ENCODE results near the gene RABEP2.

Gene RABEP2

GRCh38 chr16:28859326-28859725 is 65.7 kb downstream of the RABEP2 start:
- Histone ChIP-seq H3K4me1 (ENCODE audit: insufficient read depth, low read length, poor library complexity, severe bottlenecking) (peaks cover 1% of the 10 kb centered on the region), H3F3A (ENCODE audit: low read depth) (no peaks in the 10 kb centered on the region), H3K9ac (ENCODE audit: low read depth, low read length, poor library complexity, severe bottlenecking) (no peak overlapping the region), H2AFZ (ENCODE audit: low read length) (no peak overlapping the region), H4K20me1 (ENCODE audit: insufficient read depth, low read length, poor library complexity, severe bottlenecking) (peaks cover 6% of the 10 kb centered on the region), H3K4me3 (ENCODE audit: low read length, poor library complexity, severe bottlenecking) (no peak overlapping the region), H3K9me2 (replicated peaks; ENCODE audit: low read depth, low read length) (no peaks in the 10 kb centered on the region), H3K79me2 (ENCODE audit: insufficient read depth, low read length) (peaks cover 12% of the 10 kb centered on the region), H3K27me3 (ENCODE audit: insufficient read depth, low read length, poor library complexity, severe bottlenecking) (no peaks in the 10 kb centered on the region), H3K36me3 (ENCODE audit: insufficient read depth, low read length) (no peaks in the 10 kb centered on the region), H3K9me3 (ENCODE audit: insufficient read depth, low read depth, low read length) (no peaks in the 10 kb centered on the region), H3K4me2 (ENCODE audit: low read depth, low read length, poor library complexity, severe bottlenecking) (no peak overlapping the region)
- TF ChIP-seq, protein P1, sequence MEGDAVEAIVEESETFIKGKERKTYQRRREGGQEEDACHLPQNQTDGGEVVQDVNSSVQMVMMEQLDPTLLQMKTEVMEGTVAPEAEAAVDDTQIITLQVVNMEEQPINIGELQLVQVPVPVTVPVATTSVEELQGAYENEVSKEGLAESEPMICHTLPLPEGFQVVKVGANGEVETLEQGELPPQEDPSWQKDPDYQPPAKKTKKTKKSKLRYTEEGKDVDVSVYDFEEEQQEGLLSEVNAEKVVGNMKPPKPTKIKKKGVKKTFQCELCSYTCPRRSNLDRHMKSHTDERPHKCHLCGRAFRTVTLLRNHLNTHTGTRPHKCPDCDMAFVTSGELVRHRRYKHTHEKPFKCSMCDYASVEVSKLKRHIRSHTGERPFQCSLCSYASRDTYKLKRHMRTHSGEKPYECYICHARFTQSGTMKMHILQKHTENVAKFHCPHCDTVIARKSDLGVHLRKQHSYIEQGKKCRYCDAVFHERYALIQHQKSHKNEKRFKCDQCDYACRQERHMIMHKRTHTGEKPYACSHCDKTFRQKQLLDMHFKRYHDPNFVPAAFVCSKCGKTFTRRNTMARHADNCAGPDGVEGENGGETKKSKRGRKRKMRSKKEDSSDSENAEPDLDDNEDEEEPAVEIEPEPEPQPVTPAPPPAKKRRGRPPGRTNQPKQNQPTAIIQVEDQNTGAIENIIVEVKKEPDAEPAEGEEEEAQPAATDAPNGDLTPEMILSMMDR (conservative IDR thresholded peaks at IDR 0.05; ENCODE audit: low read length), result no peak
- TF ChIP-seq EZH2phosphoT487 (IDR thresholded peaks at IDR 0.05; ENCODE audit: borderline replicate concordance), result no peak

DNA sequence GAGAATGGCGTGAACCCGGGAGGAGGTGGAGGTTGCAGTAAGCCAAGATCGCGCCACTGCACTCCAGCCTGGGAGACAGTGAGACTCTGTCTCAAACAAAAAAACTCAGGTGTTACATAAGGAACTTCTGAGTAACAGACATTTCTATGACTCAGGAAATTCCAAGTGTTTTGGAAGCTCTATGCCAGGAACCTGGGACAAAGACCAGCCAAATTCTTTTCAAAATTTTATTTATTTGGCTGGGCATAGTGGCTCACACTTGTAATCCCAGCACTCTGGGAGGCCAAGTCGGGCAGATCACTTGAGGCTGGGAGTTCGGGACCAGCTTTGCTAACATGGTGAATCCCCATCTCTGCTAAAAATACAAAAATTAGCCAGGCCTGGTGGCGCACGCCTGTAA is 66.6 kb downstream of the RABEP2 start:
- H3K4me2 ChIP-seq (ENCODE audit: low read depth, low read length, poor library complexity, severe bottlenecking), result no peak overlapping the region
- H3K9me2 ChIP-seq (replicated peaks; ENCODE audit: low read depth, low read length), result no peaks in the 10 kb centered on the region
- no peaks in the 10 kb centered on the region for H3F3A ChIP-seq (ENCODE audit: low read depth)
- H3K9me3 ChIP-seq (ENCODE audit: insufficient read depth, low read depth, low read length), result no peaks in the 10 kb centered on the region
- no peaks in the 10 kb centered on the region for H4K20me1 ChIP-seq (ENCODE audit: insufficient read depth, low read length, poor library complexity, severe bottlenecking)
- H2AFZ ChIP-seq (ENCODE audit: low read length), result no peak overlapping the region
- H3K79me2 ChIP-seq (ENCODE audit: insufficient read depth, low read length), result 0 out of 2 replicates have a peak, but pooled peaks cover 4% of the 10 kb centered on the region
- no peaks in the 10 kb centered on the region for H3K27me3 ChIP-seq (ENCODE audit: insufficient read depth, low read length, poor library complexity, severe bottlenecking)
- H3K4me1 ChIP-seq (ENCODE audit: insufficient read depth, low read length, poor library complexity, severe bottlenecking), result no peaks in the 10 kb centered on the region
- H3K4me3 ChIP-seq (ENCODE audit: low read length, poor library complexity, severe bottlenecking), result no peak overlapping the region
- H3K9ac ChIP-seq (ENCODE audit: low read depth, low read length, poor library complexity, severe bottlenecking), result no peak overlapping the region
- no peaks in the 10 kb centered on the region for H3K36me3 ChIP-seq (ENCODE audit: insufficient read depth, low read length)
- TF ChIP-seq EZH2phosphoT487 (IDR thresholded peaks at IDR 0.05; ENCODE audit: borderline replicate concordance), result no peak
- TF ChIP-seq, protein P1 (conservative IDR thresholded peaks at IDR 0.05; ENCODE audit: low read length), result no peak
